Sigmoid colon (tissue), 7 donors: ENCODE measurements around the gene EMP1. TPM values are rescaled to one million over a fixed set of nuclear protein-coding genes. Genes with fewer than 3 reads are reported as not detected.

ENCODE experiments used
- DNase-seq: peaks from one replicate; pipeline ENCODE4 v3.0.0-alpha.2; 2019
- H3K27ac ChIP-seq, 4 donors: fragments of 200-600 bp; sonication (generic); one replicate each; pipeline ENCODE4 v1.5.1; 2016 to 2019; ENCODE audit warnings: mild to moderate bottlenecking in 1 of 4
- H3K27me3 ChIP-seq, 3 donors: fragments of 200-600 bp; sonication (generic); one replicate each; pipeline ENCODE4 v1.5.1; 2019; ENCODE audit warnings: mild to moderate bottlenecking in 1 of 3
- H3K36me3 ChIP-seq, 4 donors: fragments of 200-600 bp; sonication (generic); one replicate each; pipeline ENCODE4 v1.5.1; 2016 to 2019
- H3K4me1 ChIP-seq, 4 donors: fragments of 200-600 bp; sonication (generic); one replicate each; pipeline ENCODE4 v1.5.1; 2017 to 2019
- H3K4me3 ChIP-seq, 4 donors: fragments of 200-600 bp; sonication (generic); one replicate each; pipeline ENCODE4 v1.5.1; 2017 to 2019; ENCODE audit warnings: mild to moderate bottlenecking in 2 of 4, moderate library complexity in 1 of 4
- H3K9me3 ChIP-seq, 4 donors: fragments of 200-600 bp in 3 of 4; sonication (generic) in 3 of 4; one replicate each; pipeline versions ENCODE4 v1.5.1 to v1.6.1; 2013 to 2019
- EP300 ChIP-seq, 4 donors: sonication (generic); formaldehyde crosslinking; IDR thresholded peaks; one replicate each; pipeline ENCODE4 v1.6.1; 2017; ENCODE audit warnings: antibody characterized with exemption in 4 of 4
- POLR2A ChIP-seq, 2 donors: fragments of 450-650 bp; IDR thresholded peaks; one replicate each; pipeline ENCODE4 v1.6.1; 2016; ENCODE audit warnings: antibody characterized with exemption in 2 of 2, mild to moderate bottlenecking in 2 of 2, moderate library complexity in 2 of 2
- POLR2AphosphoS5 ChIP-seq, 4 donors: sonication (generic); formaldehyde crosslinking; IDR thresholded peaks; one replicate each; pipeline ENCODE4 v1.6.1; 2017; ENCODE audit warnings: antibody characterized with exemption in 4 of 4
- WGBS, 2 donors: extraction: QIAGEN DNeasy Blood & Tissue Kit; methylation state at CpG; one replicate each; pipeline ENCODE4 v1.1.7; 2013; 5-methylcytosine and 5-hydroxymethylcytosine counted together
- intact Hi-C: fragments of 100-400 bp; cut with DNase I; formaldehyde crosslinking; loops from one replicate; pipeline ENCODE4 v1.15.1; 2023
- polyA plus RNA-seq, 3 donors: library from polyadenylated mRNA; stranded (reverse); fragments of 200-250 nt; gene quantifications; one replicate each; pipeline ENCODE4 v1.2.3, GENCODE V29; 2013
- total RNA-seq, 4 donors: library from RNA; depleted of rRNA; stranded (reverse); fragments of >200 nt; gene quantifications; one replicate each; pipeline ENCODE4 v1.1.0, GENCODE V29; 2016
- TF ChIP-seq, protein P1 (sequence below), 4 experiments: fragments of 450-650 bp in 3 of 4; fragments of 200-600 bp in 1 of 4; IDR thresholded peaks; one replicate each; pipeline ENCODE4 v1.5.1; 2016 to 2019; ENCODE audit warnings: antibody characterized with exemption in 4 of 4, mild to moderate bottlenecking in 3 of 4, moderate library complexity in 2 of 4
- donor health status: healthy with polysubstance abuse.
- donor health status: Bipolar disorder and iron deficiency.
- donor health status: healthy.

Gene EMP1
- total and polyA plus RNA-seq, 7 donors: 25.8 to 172 (median 85.5) TPM

GRCh38 chr12:13211191-13211858, 14.8 kb downstream of the EMP1 start:
- H3K36me3 ChIP-seq: peaks cover 4 to 34% (median 14%) of the 10 kb centered on the region in 4 donors

GRCh38 chr12:13211859-13212664, 15.5 kb downstream of the EMP1 start:
- DNase-seq: peak; percentile 76
- Histone ChIP-seq H3K4me1 (peaks cover 0 to 35% (median 31%) of the 10 kb centered on the region in 4 donors), H3K4me3 (no peak overlapping the region), H3K9me3 (no peaks in the 10 kb centered on the region), H3K27ac (peak overlapping the region in 1 of 4 donors; percentile 21), H3K27me3 (no peaks in the 10 kb centered on the region), H3K36me3 (peaks cover 4 to 41% (median 14%) of the 10 kb centered on the region in 4 donors)
- 29 to 56% methylated on average over 8 of the region's 8 CpGs for WGBS, 2 donors
- TF ChIP-seq, protein P1, sequence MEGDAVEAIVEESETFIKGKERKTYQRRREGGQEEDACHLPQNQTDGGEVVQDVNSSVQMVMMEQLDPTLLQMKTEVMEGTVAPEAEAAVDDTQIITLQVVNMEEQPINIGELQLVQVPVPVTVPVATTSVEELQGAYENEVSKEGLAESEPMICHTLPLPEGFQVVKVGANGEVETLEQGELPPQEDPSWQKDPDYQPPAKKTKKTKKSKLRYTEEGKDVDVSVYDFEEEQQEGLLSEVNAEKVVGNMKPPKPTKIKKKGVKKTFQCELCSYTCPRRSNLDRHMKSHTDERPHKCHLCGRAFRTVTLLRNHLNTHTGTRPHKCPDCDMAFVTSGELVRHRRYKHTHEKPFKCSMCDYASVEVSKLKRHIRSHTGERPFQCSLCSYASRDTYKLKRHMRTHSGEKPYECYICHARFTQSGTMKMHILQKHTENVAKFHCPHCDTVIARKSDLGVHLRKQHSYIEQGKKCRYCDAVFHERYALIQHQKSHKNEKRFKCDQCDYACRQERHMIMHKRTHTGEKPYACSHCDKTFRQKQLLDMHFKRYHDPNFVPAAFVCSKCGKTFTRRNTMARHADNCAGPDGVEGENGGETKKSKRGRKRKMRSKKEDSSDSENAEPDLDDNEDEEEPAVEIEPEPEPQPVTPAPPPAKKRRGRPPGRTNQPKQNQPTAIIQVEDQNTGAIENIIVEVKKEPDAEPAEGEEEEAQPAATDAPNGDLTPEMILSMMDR (IDR thresholded peaks at IDR 0.05): peak; percentile 51 to 80 (median 60)
- TF ChIP-seq POLR2AphosphoS5 (IDR thresholded peaks at IDR 0.05): no peak
- intact Hi-C loops: loop anchor here (1.0 to 10.0 kb wide), 4 partner anchors 115 to 427 kb away; partner anchors contain the start of gene APOLD1

More at GRCh38 chr12:13211191-13211858, 14.8 kb downstream of the EMP1 start:
- intact Hi-C loops: loop anchor here (5.0 to 10.0 kb wide), 3 partner anchors 114 to 427 kb away; partner anchors contain the start of gene APOLD1
- 60 to 74% methylated on average over 7 of the region's 7 CpGs for WGBS, 2 donors
- TF ChIP-seq POLR2AphosphoS5 (IDR thresholded peaks at IDR 0.05) (no peak), POLR2A (IDR thresholded peaks at IDR 0.05) (no peak), EP300 (IDR thresholded peaks at IDR 0.05) (no peak)
- TF ChIP-seq, protein P1 (IDR thresholded peaks at IDR 0.05): no peak
- no peaks in the 10 kb centered on the region for H3K9me3 ChIP-seq
- DNase-seq: no peak
- H3K27ac ChIP-seq: peak overlapping the region in 1 of 4 donors; percentile 21
- peaks cover 0 to 42% (median 35%) of the 10 kb centered on the region in 4 donors for H3K4me1 ChIP-seq
- H3K4me3 ChIP-seq: no peak overlapping the region
- H3K27me3 ChIP-seq: no peaks in the 10 kb centered on the region

GRCh38 chr12:13215056-13215455, 18.5 kb downstream of the EMP1 start:
- no peaks in the 10 kb centered on the region for H3K27me3 ChIP-seq
- TF ChIP-seq POLR2AphosphoS5 (IDR thresholded peaks at IDR 0.05): no peak
- TF ChIP-seq POLR2A (IDR thresholded peaks at IDR 0.05): no peak
- TF ChIP-seq, protein P1 (IDR thresholded peaks at IDR 0.05): no peak
- TF ChIP-seq EP300 (IDR thresholded peaks at IDR 0.05): no peak
- no peak overlapping the region for H3K27ac ChIP-seq
- peaks cover 4 to 41% (median 14%) of the 10 kb centered on the region in 4 donors for H3K36me3 ChIP-seq
- no peak overlapping the region for H3K4me3 ChIP-seq
- H3K4me1 ChIP-seq: peaks cover 0 to 19% (median 18%) of the 10 kb centered on the region in 4 donors
- no peaks in the 10 kb centered on the region for H3K9me3 ChIP-seq
- no peak for DNase-seq
- WGBS, 2 donors: 91 to 96% methylated on average over 4 of the region's 4 CpGs
- intact Hi-C loops: loop anchor here (10.0 kb wide), 1 partner anchor 430 kb away; the partner anchor contains the start of gene APOLD1

- DNase-seq: no peak
- intact Hi-C loops: loop anchor here (10.0 kb wide), 1 partner anchor 434 kb away; the partner anchor contains the start of gene APOLD1
- TF ChIP-seq EP300 (IDR thresholded peaks at IDR 0.05): no peak
- TF ChIP-seq POLR2A (IDR thresholded peaks at IDR 0.05): no peak
- no peak for TF ChIP-seq POLR2AphosphoS5 (IDR thresholded peaks at IDR 0.05)
- TF ChIP-seq, protein P1 (IDR thresholded peaks at IDR 0.05): no peak
- peaks cover 4 to 33% (median 13%) of the 10 kb centered on the region in 4 donors for H3K36me3 ChIP-seq
- no peak overlapping the region for H3K27ac ChIP-seq
- H3K4me3 ChIP-seq: no peak overlapping the region
- 93 to 97% methylated on average over 3 of the region's 3 CpGs for WGBS, 2 donors
- no peaks in the 10 kb centered on the region for H3K4me1 ChIP-seq
- H3K27me3 ChIP-seq: no peaks in the 10 kb centered on the region
- H3K9me3 ChIP-seq: no peaks in the 10 kb centered on the region
These were observed 22.1 kb downstream of the EMP1 start for GRCh38 chr12:13218641-13219040.
